HG03175 (cell line): ENCODE data around the gene TCEANC2.

Source experiments
- ATAC-seq: cut with Tn5 transposase; IDR thresholded peaks from one replicate; pipeline ENCODE4 v1.9.1; 2021; ENCODE audit warnings: mild to moderate bottlenecking, moderate library complexity; ENCODE audit not compliant: unreplicated experiment

TCEANC2 gene

DNA sequence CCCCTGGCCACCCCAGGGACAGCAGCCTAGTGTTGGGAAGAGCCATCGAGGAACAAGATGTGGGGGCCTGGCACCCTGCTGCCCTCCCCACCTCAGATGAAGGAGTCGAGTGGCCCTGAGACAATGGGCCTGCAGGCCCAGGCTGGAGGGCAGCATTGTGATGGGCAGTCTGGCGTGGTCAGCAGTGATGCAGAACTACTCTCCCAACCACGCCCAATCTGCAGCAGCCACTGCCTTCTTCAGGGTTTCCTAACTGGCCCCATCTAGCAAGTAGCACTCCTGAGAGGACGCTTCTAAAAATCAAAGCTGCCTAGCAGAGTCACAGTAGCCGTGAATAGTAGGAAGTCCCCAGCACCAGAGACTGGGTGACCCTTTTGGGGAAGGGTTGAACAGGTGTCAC, 80.9 kb downstream of the TCEANC2 start:
- no peak for ATAC-seq

DNA sequence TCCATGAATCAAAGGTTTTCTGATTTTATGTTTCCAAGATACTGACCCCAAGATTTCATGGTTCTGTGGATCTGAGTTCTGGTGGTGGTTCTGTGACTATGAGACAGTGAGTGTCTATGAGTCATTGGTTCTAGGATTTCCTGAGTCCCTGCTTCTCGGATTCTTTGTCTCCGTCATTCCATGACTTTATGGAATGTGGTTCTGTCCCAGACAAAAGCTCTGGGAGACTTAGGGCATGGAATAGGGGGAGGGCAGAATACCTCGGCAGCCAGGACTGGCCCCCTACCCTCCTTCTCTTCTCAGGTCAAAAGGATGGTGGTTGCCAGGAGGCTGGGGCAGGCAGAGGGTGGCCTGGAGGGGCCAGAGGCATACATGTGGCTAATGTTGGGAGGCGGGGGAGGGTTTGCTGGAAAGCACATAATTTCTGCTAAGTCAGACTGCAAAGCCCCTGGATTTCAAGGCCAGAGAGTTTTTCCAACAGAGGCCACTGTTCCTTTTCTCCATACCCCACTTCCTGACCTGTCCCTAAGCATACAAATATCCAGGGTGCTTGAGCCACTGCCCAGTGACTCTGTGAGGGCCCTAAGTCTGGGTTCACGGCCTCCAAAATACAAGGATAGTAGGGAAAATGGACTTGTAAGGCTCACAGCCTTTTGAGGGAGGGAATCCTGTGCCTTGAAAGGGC, 82.2 kb downstream of the TCEANC2 start:
- no peak for ATAC-seq

GRCh38 chr1:54136269-54136896, 83.0 kb downstream of the TCEANC2 start:
- ATAC-seq = no peak

DNA sequence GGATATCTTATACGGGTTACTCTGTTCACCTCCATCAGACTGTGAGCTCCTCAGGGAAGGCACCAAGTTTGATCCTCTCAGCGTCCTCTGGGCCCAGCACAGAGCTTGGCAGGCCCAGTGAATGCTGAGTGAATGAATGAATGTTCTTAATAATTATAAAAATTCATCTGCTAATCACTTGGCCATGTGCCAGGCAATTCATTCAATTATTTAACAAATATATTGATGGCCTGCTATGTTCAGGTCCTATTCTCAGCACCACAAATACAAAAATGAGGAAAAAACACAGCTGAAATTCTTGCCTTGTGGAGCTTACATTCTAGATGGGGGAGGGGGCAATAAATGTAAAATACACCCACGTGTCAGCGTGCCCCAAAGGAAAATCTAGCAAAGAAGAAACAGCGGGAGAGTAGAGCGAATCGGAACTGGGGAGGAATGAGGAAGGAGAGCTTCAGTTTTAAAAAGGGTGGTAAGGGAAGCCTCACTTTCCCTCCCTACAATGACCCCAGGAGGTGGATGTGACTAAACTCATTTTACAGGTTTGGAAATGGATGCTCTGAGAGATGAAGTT, 83.6 kb downstream of the TCEANC2 start:
- no peak for ATAC-seq

DNA sequence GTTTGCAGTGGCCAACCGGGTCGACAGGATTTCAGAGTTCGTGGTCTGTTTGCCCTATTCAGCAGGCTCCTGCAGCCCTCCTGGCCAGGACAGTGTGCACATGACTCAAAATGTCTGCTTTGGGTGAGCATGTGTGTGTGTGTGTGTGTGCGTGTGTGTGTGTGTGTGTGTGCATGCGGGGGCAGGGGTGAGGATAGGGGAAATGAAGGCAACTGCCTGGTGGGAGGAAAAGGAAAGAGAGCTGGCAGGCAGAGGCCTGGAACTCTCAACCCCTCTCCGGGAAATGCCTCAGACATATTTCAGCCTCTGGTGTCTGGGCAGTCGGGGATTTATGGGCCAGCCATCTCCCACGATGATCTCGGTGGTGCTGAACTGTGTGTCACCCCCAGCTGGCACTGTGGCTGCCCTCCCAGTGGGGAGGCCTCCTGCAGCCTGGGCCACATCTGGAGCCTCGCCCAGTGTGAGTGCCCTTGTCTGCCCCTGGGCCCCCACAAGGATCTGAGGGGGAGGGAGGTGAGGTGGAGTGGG, 84.2 kb downstream of the TCEANC2 start:
- no peak for ATAC-seq

GRCh38 chr1:54138994-54139393, 85.6 kb downstream of the TCEANC2 start:
- ATAC-seq = no peak

DNA sequence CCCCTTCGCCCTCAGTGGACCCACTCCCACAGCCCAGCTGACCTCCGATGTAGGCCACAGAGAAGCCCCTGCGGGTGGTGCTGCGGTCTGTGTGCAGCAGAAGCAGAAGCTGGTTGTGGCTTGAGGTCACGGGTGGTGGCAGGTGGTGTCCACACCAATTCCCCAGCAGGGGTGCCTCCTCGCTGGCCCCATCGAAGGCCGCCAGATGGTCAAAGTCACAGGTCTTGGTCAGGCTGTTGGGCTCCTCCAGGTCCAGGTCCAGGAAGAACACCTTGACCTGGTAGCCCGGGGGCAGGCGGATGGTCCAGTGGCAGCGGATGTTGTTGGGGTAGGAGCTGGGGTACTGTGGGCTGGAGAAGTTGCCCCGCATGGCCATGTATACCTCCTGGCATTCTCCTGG, 86.3 kb downstream of the TCEANC2 start:
- ATAC-seq = no peak

DNA sequence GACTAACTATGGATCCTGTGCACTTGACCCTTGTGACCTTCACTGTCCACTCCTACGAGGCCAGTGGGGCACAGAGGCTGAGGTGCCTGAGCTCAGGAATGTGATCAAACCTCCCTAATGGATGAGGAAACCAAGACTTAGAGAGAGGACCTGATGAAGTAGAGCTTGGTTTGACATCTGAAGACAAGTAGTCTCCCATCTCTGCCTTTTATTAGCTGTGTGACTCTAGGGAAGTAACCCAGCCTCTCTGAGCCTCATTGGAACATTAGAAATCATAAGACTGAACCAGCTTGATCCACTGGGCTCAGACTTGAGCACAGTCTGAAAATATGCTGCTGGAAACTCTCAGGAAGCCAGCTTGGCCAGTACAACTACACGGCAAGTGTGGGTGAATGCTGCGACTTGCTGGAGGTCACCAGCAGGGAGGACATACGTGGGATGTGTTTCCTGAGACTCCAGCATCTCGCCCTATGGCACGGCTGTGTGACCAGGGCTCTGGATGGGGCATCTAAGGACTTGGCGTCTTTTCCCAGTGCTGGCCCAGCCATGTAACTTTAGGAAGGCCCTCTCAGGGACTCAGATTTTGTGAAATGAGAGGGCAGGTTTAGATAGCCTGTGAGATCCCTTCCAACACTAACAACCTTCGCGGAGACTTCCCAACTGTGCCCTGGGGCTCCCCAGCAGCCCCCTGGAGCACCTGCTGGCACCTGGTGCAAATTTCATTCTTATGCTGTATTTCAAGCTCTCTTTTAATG, 88.9 kb downstream of the TCEANC2 start:
- ATAC-seq = no peak

GRCh38 chr1:54144366-54144765, 91.0 kb downstream of the TCEANC2 start:
- ATAC-seq = no peak

DNA sequence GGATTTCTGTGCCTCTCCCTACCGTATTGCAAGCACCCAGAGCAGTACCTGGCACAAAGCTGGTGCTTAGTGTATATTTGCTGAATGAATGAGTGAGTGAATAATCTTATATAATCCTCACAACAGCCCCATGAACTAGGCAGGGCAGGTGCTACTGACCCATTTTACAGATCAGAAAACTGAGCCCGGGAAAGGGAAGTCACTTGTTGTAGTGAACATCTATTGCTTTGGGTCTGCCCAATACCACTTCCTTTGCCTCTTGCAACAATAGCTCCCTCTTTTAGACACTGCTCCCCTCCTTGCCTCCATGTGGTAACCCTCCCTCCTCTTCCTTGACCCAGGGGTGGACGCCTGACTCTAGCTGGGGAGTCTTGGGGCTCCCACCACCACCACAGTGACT, 96.3 kb downstream of the TCEANC2 start:
- ATAC-seq = no peak

- ATAC-seq = no peak
These were observed 97.6 kb downstream of the TCEANC2 start for GRCh38 chr1:54151013-54151412.

- no peak for ATAC-seq
These were observed 99.3 kb downstream of the TCEANC2 start, which contains the start of gene CDCP2 for GRCh38 chr1:54152696-54153095. Gene CDCP2 (minus strand): TSS chr1:54153000. CDS start chr1:54152922, 78 bp downstream.

DNA sequence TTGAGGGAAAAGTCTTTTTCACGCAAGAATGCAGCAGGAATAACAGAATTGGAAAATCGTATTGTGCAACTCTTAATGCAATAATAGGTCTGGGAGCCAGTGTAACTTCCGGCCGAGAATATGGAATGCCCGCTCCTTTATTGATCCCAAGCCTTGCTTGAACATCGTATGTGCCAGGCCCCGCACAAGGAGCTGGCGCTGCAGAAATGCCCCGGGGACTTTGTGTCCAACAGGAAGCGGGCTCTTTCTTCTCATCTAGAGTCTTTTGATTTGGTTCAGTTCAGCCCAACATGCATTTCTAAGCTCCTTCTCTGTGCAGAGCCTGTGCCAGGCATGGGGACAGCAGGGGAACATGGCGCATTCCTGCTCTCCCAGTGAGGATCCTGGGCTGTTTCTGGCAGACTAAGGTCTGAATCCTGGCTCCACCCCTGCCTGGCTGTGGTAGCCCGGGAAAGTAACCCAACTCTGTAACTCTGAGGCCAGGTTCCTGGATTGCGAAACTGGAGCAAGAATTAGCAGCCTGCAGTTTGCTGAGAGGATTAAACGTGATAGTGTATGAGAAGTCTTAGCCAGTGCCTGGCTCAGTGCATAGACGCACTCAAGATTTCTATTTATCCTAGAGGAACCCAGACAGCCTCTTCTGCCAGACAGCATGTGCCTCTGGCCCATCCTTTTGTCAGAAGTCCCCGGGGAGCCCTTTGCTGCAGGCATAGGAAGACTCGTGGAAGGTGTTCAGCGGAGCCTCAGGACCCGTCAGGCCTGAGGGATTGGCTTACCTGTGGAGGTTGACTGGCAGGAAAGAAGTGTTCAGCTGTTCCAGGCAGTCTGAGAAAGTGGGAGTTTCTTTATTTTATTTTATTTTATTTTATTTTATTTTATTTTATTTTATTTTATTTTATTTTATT, 100.4 kb downstream of the TCEANC2 start:
- no peak for ATAC-seq
